Measurements from ENCODE around the gene KNOP1. TPM values are rescaled to one million over a fixed set of nuclear protein-coding genes. Genes with fewer than 3 reads are reported as not detected.

Gene KNOP1
- total and polyA plus RNA-seq, 2 of the 4 experiments (the other 2 are of a cell fraction) = 7.0 to 8.4 TPM

- Histone ChIP-seq H3K4me2 (ENCODE audit: low read depth, low read length) (no peak overlapping the region), H2AK9ac (replicated peaks; ENCODE audit: low read depth, low read length, poor library complexity) (no peak overlapping the region), H3K4ac (ENCODE audit: low read depth, low read length) (no peak overlapping the region), H3K23ac (ENCODE audit: low read depth, low read length) (no peak overlapping the region), H3K79me1 (ENCODE audit: low read depth in 1 of 2, low read length in 2 of 2) (peaks cover 41 to 79% of the 10 kb centered on the region in 2 experiments), H2AFZ (replicated peaks; ENCODE audit: low read length, poor library complexity) (no peak overlapping the region), H3K14ac (replicated peaks; ENCODE audit: low read depth, low read length) (no peak overlapping the region), H2BK5ac (ENCODE audit: low read depth, low read length, poor library complexity, severe bottlenecking) (no peak overlapping the region), H2BK15ac (ENCODE audit: low read depth, low read length) (no peak overlapping the region), H3K9ac (ENCODE audit: low read depth, low read length) (no peak overlapping the region), H2BK20ac (ENCODE audit: low read depth, low read length) (no peak overlapping the region), H3K9me1 (ENCODE audit: insufficient read depth, low read length) (peaks cover 9% of the 10 kb centered on the region), H2BK120ac (ENCODE audit: low read depth, low read length) (no peak overlapping the region), H4K91ac (ENCODE audit: insufficient read depth, low read depth, low read length) (no peak overlapping the region), H3K4me1 (ENCODE audit: control insufficient read depth, insufficient read depth, low read length) (peaks cover 4% of the 10 kb centered on the region; the same call in 1 of the 2 replicates), H3K27me3 (ENCODE audit: control insufficient read depth, insufficient read depth, low read length) (no peaks in the 10 kb centered on the region), H3K27ac (ENCODE audit: insufficient read depth, low read length) (no peak overlapping the region), H3K18ac (ENCODE audit: low read depth, low read length) (no peak overlapping the region), H4K8ac (ENCODE audit: low read depth in 2 of 2, low read length in 2 of 2) (no peak overlapping the region), H3K36me3 (ENCODE audit: control insufficient read depth, insufficient read depth, low read length) (peaks cover 45% of the 10 kb centered on the region), H4K5ac (ENCODE audit: low read depth, low read length) (no peak overlapping the region), H3K9me3 (ENCODE audit: control insufficient read depth, insufficient read depth, low read length) (no peaks in the 10 kb centered on the region), H3K4me3 (ENCODE audit: insufficient read depth, low read depth, low read length) (no peak overlapping the region), H2AK5ac (ENCODE audit: low read depth, low read length) (no peak overlapping the region), H3K56ac (ENCODE audit: extremely low read depth, insufficient read depth, low read length) (no peak overlapping the region), H4K20me1 (ENCODE audit: insufficient read depth, low read length) (peaks cover 9% of the 10 kb centered on the region)
- no peak for TF ChIP-seq RAD21 (IDR thresholded peaks at IDR 0.05; ENCODE audit: low read length)
- TF ChIP-seq MAFK (IDR thresholded peaks at IDR 0.05; ENCODE audit: low read depth, low read length) = no peak
- TF ChIP-seq POLR2A (IDR thresholded peaks at IDR 0.05; ENCODE audit: low read depth, low read length) = no peak
- TF ChIP-seq RCOR1 (IDR thresholded peaks at IDR 0.05; ENCODE audit: insufficient replicate concordance, low read length) = no peak
- TF ChIP-seq RFX5 (IDR thresholded peaks at IDR 0.05; ENCODE audit: low read depth, low read length) = no peak
- no peak for TF ChIP-seq MAZ (IDR thresholded peaks at IDR 0.05; ENCODE audit: borderline replicate concordance, low read depth, low read length)
- TF ChIP-seq BHLHE40 (IDR thresholded peaks at IDR 0.05; ENCODE audit: low read depth, low read length) = no peak
- TF ChIP-seq, protein P1, sequence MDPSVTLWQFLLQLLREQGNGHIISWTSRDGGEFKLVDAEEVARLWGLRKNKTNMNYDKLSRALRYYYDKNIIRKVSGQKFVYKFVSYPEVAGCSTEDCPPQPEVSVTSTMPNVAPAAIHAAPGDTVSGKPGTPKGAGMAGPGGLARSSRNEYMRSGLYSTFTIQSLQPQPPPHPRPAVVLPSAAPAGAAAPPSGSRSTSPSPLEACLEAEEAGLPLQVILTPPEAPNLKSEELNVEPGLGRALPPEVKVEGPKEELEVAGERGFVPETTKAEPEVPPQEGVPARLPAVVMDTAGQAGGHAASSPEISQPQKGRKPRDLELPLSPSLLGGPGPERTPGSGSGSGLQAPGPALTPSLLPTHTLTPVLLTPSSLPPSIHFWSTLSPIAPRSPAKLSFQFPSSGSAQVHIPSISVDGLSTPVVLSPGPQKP (IDR thresholded peaks at IDR 0.05; ENCODE audit: borderline replicate concordance, low read depth, low read length) = no peak
- TF ChIP-seq CTCF (conservative IDR thresholded peaks at IDR 0.05; ENCODE audit: low read depth, low read length) = no peak
- no peak for TF ChIP-seq NFE2L2 (IDR thresholded peaks at IDR 0.05; ENCODE audit: low read depth, low read length)
- no peak for TF ChIP-seq USF2 (IDR thresholded peaks at IDR 0.05; ENCODE audit: low read depth, low read length)
- no peak for TF ChIP-seq SMC3 (IDR thresholded peaks at IDR 0.05; ENCODE audit: low read depth, low read length)
- no peak for TF ChIP-seq CEBPB (IDR thresholded peaks at IDR 0.05; ENCODE audit: low read depth, low read length)
- no peak for TF ChIP-seq FOS (IDR thresholded peaks at IDR 0.05; ENCODE audit: low read depth, low read length)
- no peak for TF ChIP-seq CHD1 (IDR thresholded peaks at IDR 0.05; ENCODE audit: low read depth, low read length)
- no peak for TF ChIP-seq MXI1 (IDR thresholded peaks at IDR 0.05; ENCODE audit: borderline replicate concordance, low read depth, low read length)
- ChIA-PET CTCF (no interaction called here), POLR2A (ENCODE audit: unreplicated experiment) (no interaction called here)
- dilution Hi-C loops (cut with HindIII; ENCODE audit: low sequenced_read_pairs, unreplicated experiment) = no loop called here
- in situ Hi-C loops (cut with MboI; ENCODE audit: low sequenced_read_pairs) = loop anchor here (25.0 kb wide), 1 partner anchor 599 kb away; the partner anchor contains the start of gene ITPRIPL2
- no TSS peak for BruUV-seq (replicated peaks)
- no peak for DNase-seq
- intact Hi-C loops (cut with micrococcal nuclease) = loop anchor here (10.0 kb wide), 1 partner anchor 107 kb away; no protein-coding TSS in a partner anchor
- no peak for ATAC-seq (ENCODE audit: low read depth)
- WGBS, 2 experiments (ENCODE audit: extremely low coverage in 2 of 2, insufficient read length in 1 of 2) = 100% methylated on average over 3 of the region's 12 CpGs; no CpG with 5 or more reads in 1 of the 2 experiments
Observed at GRCh38 chr16:19711643-19712042, 6.4 kb downstream of the KNOP1 start.
